A204.1 (cell line): Measurements from ENCODE around the gene UNKL.

Source experiments
- FAIRE-seq: peaks from 2 replicates; lab custom pipeline; 2012; peaks lifted over from hg19 to GRCh38; lab: Jason Lieb, UNC

UNKL gene

GRCh38 chr16:1375741-1376410 lies 38.6 kb downstream of the UNKL start:
- FAIRE-seq: no peak

- no peak for FAIRE-seq
Measured at GRCh38 chr16:1375298-1375640, 39.2 kb downstream of the UNKL start.

- FAIRE-seq: no peak
Measured at GRCh38 chr16:1374418-1375297, 39.8 kb downstream of the UNKL start.

GRCh38 chr16:1372292-1372950 lies 42.1 kb downstream of the UNKL start:
- FAIRE-seq: no peak

- FAIRE-seq: no peak
Measured at GRCh38 chr16:1371054-1371978, 43.2 kb downstream of the UNKL start.

- no peak for FAIRE-seq
Measured at GRCh38 chr16:1367486-1368174, 46.9 kb downstream of the UNKL start.

GRCh38 chr16:1366712-1367299 lies 47.7 kb downstream of the UNKL start:
- FAIRE-seq: no peak

- FAIRE-seq: no peak
Measured at GRCh38 chr16:1366060-1366711, 48.3 kb downstream of the UNKL start.

- no peak for FAIRE-seq
Measured at GRCh38 chr16:1364510-1364909, 50.0 kb downstream of the UNKL start.

- FAIRE-seq: no peak
Measured at GRCh38 chr16:1363501-1364041, 50.9 kb downstream of the UNKL start.

- FAIRE-seq: no peak
Measured at GRCh38 chr16:1362807-1363206, 51.7 kb downstream of the UNKL start.

- no peak for FAIRE-seq
Measured at GRCh38 chr16:1361685-1362360, 52.7 kb downstream of the UNKL start.

GRCh38 chr16:1357906-1358566 lies 56.5 kb downstream of the UNKL start:
- no peak for FAIRE-seq

GRCh38 chr16:1356061-1356900 lies 58.2 kb downstream of the UNKL start:
- no peak for FAIRE-seq

- no peak for FAIRE-seq
Measured at GRCh38 chr16:1355591-1355990, 58.9 kb downstream of the UNKL start.

GRCh38 chr16:1354815-1355540 lies 59.5 kb downstream of the UNKL start:
- no peak for FAIRE-seq

- FAIRE-seq: no peak
Measured at GRCh38 chr16:1351582-1352362, 62.7 kb downstream of the UNKL start, which contains the start of the genes GNPTG and TSR3. TSS of gene GNPTG (plus strand) at chr16:1351931. CDS start at chr16:1351966, 35 bp downstream. TSS of gene TSR3 (minus strand) at chr16:1351878. CDS start at chr16:1351804, 74 bp downstream.
